Activated T-cell treated with anti-CD3 and anti-CD28 coated beads, Interleukin-2, amount 50 U/mL, for 72 hours (primary cell): ENCODE measurements around the gene POU4F1. TPM values are rescaled to one million over a fixed set of nuclear protein-coding genes. Genes with fewer than 3 reads are reported as not detected.

Experiments used
- ATAC-seq, 2 donors: fragments of 150-1000 bp; cut with Tn5 transposase; replicated peaks in 1 of 2; 2 replicates each; pipeline ENCODE4 v1.10.0; 2021; ENCODE audit warnings: moderate library complexity in 2 of 2, mild to moderate bottlenecking in 1 of 2
- DNase-seq, 2 donors: peaks; one replicate each; pipeline ENCODE4 v3.0.0; 2021 to 2022; ENCODE audit warnings: mixed read lengths in 1 of 2
- H3K27ac Mint-ChIP-seq: one replicate; pipeline ENCODE4 v1.8.0; 2022; ENCODE audit warnings: mild to moderate bottlenecking, moderate library complexity, mixed read lengths
- H3K27me3 Mint-ChIP-seq: one replicate; pipeline ENCODE4 v1.8.0; 2022; ENCODE audit warnings: low read depth, mixed read lengths
- H3K36me3 Mint-ChIP-seq, 2 donors: one replicate each; pipeline ENCODE4 v1.8.0; 2022; ENCODE audit warnings: mixed read lengths in 2 of 2, mild to moderate bottlenecking in 1 of 2; ENCODE audit not compliant: insufficient read depth in 2 of 2
- H3K4me1 Mint-ChIP-seq: one replicate; pipeline ENCODE4 v1.8.0; 2022; ENCODE audit warnings: low read depth, mixed read lengths
- H3K4me3 Mint-ChIP-seq, 2 donors: one replicate each; pipeline ENCODE4 v1.8.0; 2022; ENCODE audit warnings: mild to moderate bottlenecking in 2 of 2, mixed read lengths in 2 of 2, moderate library complexity in 2 of 2
- H3K9me3 Mint-ChIP-seq, 2 donors: one replicate each; pipeline ENCODE4 v1.8.0; 2022; ENCODE audit warnings: mixed read lengths in 2 of 2
- total RNA-seq, 2 donors: library from RNA; stranded (reverse); gene quantifications; one replicate each; pipeline ENCODE4 v1.2.3, GENCODE V29; 2022

POU4F1 gene
- total RNA-seq, 2 donors from 2014 or later = 0.44 to 0.79 TPM

DNA sequence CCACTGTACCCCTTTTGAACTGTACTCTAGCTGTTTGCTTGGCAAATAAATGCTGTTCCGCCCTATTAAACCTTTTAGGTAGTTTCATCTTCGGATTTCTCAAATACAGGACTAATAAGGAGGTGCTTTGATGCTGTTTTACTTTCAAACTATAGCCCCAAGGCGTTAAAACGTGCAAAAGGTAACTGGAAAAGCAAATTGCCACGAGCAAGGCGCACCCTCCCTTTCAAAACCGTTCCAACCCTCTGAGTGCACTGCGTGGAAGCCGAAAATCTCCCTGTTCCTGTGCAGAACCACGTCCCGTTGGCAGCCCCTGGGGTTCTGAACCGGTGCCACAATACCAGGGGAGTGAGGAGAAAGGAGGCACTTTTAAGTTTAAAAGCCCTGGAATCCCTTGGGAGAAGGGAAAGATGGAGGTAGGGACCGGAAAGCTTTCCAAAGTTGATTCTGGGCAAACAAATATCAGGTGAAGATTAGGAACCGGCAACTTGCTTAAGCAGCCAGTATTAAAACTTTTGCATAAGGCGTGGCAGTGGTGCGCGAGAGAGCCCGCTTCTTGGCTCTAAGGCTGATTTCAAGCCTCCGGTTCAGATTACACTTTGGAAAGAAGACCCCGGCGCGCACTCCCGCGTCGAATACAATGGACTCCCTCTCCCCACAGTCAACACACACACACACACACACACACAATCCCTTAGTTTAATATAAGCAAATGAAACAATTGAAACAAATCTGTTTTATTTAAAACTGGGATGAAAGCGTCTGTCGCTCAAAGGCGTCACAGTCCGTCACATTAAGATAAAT lies 9.5 kb downstream of the POU4F1 start:
- ATAC-seq (no peak), DNase-seq (no peak)
- peaks cover 82% of the 10 kb centered on the region for H3K27me3 Mint-ChIP-seq
- peak overlapping the region; percentile 65 for H3K27ac Mint-ChIP-seq
- H3K4me3 Mint-ChIP-seq = peak overlapping the region in 1 of 2 donors; percentile 40
- H3K4me1 Mint-ChIP-seq = peaks cover 12% of the 10 kb centered on the region
- H3K36me3 Mint-ChIP-seq = peaks cover 3 to 5% of the 10 kb centered on the region in 2 donors
- H3K9me3 Mint-ChIP-seq = no peaks in the 10 kb centered on the region

GRCh38 chr13:78593129-78593528 lies 10.2 kb downstream of the POU4F1 start:
- no peak overlapping the region for H3K4me3 Mint-ChIP-seq
- ATAC-seq (no peak), DNase-seq (no peak)
- H3K9me3 Mint-ChIP-seq = peaks cover 0 to 3% of the 10 kb centered on the region in 2 donors
- H3K4me1 Mint-ChIP-seq = peaks cover 12% of the 10 kb centered on the region
- H3K27me3 Mint-ChIP-seq = peaks cover 82% of the 10 kb centered on the region
- H3K27ac Mint-ChIP-seq = no peak overlapping the region
- peaks cover 3 to 5% of the 10 kb centered on the region in 2 donors for H3K36me3 Mint-ChIP-seq

DNA sequence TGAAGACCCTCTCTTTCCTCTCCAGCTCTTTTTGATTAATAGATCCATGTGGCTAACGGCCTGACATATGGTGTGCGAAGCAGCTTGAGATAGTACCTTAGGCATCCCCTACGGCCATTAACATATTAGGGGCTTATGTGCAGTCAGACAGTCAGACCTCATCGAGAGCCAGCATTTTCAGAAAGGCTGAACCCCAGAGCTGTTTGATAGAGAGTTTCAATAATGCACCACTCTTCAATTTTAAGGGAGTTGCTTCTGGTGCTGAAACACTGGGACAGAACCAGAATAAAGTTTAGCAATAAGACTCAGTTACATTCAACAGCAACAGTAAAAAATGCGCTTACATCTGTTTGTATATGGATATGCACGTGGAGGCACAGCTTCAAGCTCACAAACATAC lies 10.8 kb downstream of the POU4F1 start:
- peaks cover 0 to 3% of the 10 kb centered on the region in 2 donors for H3K9me3 Mint-ChIP-seq

DNA sequence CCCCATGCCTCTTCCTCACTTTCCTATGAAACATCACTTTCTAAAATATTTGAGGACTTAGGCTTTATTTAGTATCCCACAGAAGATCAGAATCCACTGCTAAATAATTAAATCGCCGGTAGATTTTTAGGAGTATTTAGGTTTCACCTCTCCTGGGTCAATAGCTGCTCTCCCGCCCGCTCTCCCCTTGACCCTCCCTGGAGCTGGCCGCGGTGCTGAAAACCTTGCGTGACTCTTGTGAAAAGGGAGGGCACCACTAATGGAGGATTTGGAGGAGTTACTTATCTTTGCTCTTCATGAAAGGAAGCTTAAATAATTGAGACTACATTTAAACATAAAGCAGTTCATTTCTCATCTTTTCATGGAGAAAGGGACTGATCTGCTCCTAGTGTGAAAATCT lies 14.1 kb downstream of the POU4F1 start:
- Mint-ChIP-seq H3K4me1 (peaks cover 11% of the 10 kb centered on the region), H3K9me3 (peaks cover 0 to 5% of the 10 kb centered on the region in 2 donors), H3K27me3 (peaks cover 81% of the 10 kb centered on the region), H3K36me3 (peaks cover 5 to 7% of the 10 kb centered on the region in 2 donors), H3K4me3 (no peak overlapping the region), H3K27ac (no peak overlapping the region)
- ATAC-seq = no peak
- DNase-seq = no peak

More for the DNA sequence above, 10.8 kb downstream of the POU4F1 start:
- peaks cover 3 to 5% of the 10 kb centered on the region in 2 donors for H3K36me3 Mint-ChIP-seq
- peaks cover 83% of the 10 kb centered on the region for H3K27me3 Mint-ChIP-seq
- DNase-seq (no peak), ATAC-seq (no peak)
- H3K4me1 Mint-ChIP-seq = peaks cover 12% of the 10 kb centered on the region
- no peak overlapping the region for H3K4me3 Mint-ChIP-seq
- no peak overlapping the region for H3K27ac Mint-ChIP-seq

DNA sequence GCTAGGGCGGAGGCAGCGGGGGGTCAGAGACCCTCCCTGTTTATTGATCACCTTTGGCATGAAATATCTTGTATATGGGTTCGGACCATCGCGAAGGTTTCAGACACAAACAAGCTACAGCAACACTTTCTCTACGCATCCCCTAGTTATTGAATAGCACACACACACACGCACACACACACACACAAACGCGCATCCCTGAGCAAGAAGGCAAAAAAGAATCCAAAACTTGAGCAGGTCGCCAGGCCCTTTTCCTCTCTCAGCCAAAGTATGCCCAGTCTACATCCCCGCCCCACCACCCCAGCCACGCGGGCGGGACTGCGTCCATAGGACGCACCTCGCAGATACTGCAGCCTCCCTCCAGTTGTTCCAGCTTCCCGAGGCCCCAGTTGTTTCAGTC lies 16.0 kb downstream of the POU4F1 start:
- Mint-ChIP-seq H3K27ac (no peak overlapping the region), H3K36me3 (peaks cover 5 to 7% of the 10 kb centered on the region in 2 donors), H3K9me3 (peaks cover 0 to 5% of the 10 kb centered on the region in 2 donors), H3K4me1 (peaks cover 4% of the 10 kb centered on the region), H3K4me3 (no peak overlapping the region), H3K27me3 (peaks cover 63% of the 10 kb centered on the region)
- ATAC-seq (no peak), DNase-seq (no peak)

DNA sequence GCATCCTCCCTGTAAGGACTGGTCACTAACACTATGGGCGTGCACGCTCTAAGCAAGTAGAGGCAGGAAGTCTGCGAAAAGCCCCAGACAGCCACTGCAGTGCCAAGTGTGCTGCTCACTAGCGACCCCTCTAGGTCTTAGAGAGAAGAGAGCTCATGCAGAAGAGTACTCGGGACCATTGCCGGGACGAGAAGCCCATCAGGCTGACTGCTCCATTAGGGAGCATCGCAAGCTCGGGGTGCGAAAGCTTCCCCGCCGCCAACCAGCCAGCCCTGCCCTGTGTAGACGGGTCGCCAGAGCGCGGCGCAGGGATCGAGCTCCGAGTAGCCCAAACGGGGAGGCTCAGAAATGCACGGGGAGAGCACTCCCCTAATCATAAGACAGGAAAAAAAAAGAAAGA lies 16.6 kb downstream of the POU4F1 start:
- H3K36me3 Mint-ChIP-seq = peaks cover 5 to 7% of the 10 kb centered on the region in 2 donors
- H3K9me3 Mint-ChIP-seq = peaks cover 0 to 5% of the 10 kb centered on the region in 2 donors
- peaks cover 56% of the 10 kb centered on the region for H3K27me3 Mint-ChIP-seq
- H3K4me1 Mint-ChIP-seq = peaks cover 4% of the 10 kb centered on the region
- H3K27ac Mint-ChIP-seq = peak overlapping the region; percentile 72
- peak; percentile 24 to 52 for ATAC-seq
- peak overlapping the region; percentile 33 to 66 for H3K4me3 Mint-ChIP-seq
- no peak for DNase-seq

- H3K27me3 Mint-ChIP-seq = peaks cover 20% of the 10 kb centered on the region
- DNase-seq = no peak
- H3K9me3 Mint-ChIP-seq = no peaks in the 10 kb centered on the region
- H3K36me3 Mint-ChIP-seq = peaks cover 0 to 1% of the 10 kb centered on the region in 2 donors
- no peak overlapping the region for H3K27ac Mint-ChIP-seq
- ATAC-seq = no peak
- H3K4me1 Mint-ChIP-seq = no peaks in the 10 kb centered on the region
- no peak overlapping the region for H3K4me3 Mint-ChIP-seq
Observed at GRCh38 chr13:78576261-78576660, 27.1 kb downstream of the POU4F1 start.

DNA sequence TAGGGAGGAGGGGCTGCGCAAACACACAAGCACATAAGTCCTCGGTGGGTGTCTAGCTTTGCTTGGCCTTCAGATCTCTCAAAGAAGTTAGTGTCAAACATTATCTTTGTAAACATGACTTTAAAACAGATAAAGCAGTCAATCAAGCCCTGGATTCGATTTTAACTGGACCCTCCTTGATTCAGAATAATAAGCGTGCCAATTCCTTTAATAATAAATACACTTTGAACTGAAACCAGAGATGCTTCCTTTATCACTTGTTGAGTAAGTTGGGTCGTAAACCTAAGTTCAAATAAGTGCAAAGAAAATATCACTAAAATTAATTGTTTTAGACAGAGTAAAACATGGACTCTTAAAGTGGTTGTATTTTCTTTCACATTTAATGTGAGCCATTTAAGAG lies 30.9 kb downstream of the POU4F1 start:
- Mint-ChIP-seq H3K9me3 (no peaks in the 10 kb centered on the region), H3K4me1 (no peaks in the 10 kb centered on the region), H3K27me3 (no peaks in the 10 kb centered on the region), H3K27ac (no peak overlapping the region), H3K4me3 (no peak overlapping the region), H3K36me3 (peaks cover 0 to 1% of the 10 kb centered on the region in 2 donors)
- ATAC-seq = no peak
- DNase-seq = no peak

- H3K36me3 Mint-ChIP-seq = no peaks in the 10 kb centered on the region
Observed at GRCh38 chr13:78569029-78569428, 34.3 kb downstream of the POU4F1 start.

DNA sequence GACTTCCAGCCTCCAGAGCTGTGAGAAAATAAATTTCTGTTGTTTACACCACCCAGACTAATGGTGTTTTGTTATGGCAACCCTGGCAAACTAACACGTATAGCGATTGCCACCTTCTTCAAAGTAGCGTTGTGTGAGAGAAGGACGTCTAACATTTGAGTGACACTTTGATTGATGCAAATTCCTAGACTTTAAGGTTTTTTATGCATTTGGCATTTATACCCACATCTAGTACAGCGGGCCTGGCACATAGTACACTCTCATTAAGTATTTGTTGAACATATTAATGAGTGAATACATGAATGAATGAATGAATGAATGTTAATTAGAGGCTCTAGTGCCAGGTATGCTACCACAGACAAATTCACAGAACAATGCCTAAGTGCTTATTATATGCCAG lies 36.7 kb downstream of the POU4F1 start:
- DNase-seq = no peak
- no peaks in the 10 kb centered on the region for H3K4me1 Mint-ChIP-seq
- no peak for ATAC-seq
- no peaks in the 10 kb centered on the region for H3K27me3 Mint-ChIP-seq
- no peaks in the 10 kb centered on the region for H3K9me3 Mint-ChIP-seq
- H3K4me3 Mint-ChIP-seq = no peak overlapping the region
- H3K36me3 Mint-ChIP-seq = no peaks in the 10 kb centered on the region
- H3K27ac Mint-ChIP-seq = no peak overlapping the region

More at GRCh38 chr13:78569029-78569428, 34.3 kb downstream of the POU4F1 start:
- no peak for DNase-seq
- no peaks in the 10 kb centered on the region for H3K4me1 Mint-ChIP-seq
- H3K27ac Mint-ChIP-seq = no peak overlapping the region
- H3K27me3 Mint-ChIP-seq = no peaks in the 10 kb centered on the region
- H3K4me3 Mint-ChIP-seq = no peak overlapping the region
- ATAC-seq = no peak
- H3K9me3 Mint-ChIP-seq = no peaks in the 10 kb centered on the region

GRCh38 chr13:78562237-78562889 lies 41.0 kb downstream of the POU4F1 start:
- Mint-ChIP-seq H3K27me3 (peaks cover 9% of the 10 kb centered on the region), H3K27ac (no peak overlapping the region), H3K4me3 (no peak overlapping the region), H3K36me3 (no peaks in the 10 kb centered on the region), H3K4me1 (no peaks in the 10 kb centered on the region), H3K9me3 (no peaks in the 10 kb centered on the region)
- DNase-seq = no peak
- no peak for ATAC-seq
